ENCODE results near the gene FIBP.
"Not testable (repeated sequence)": the region's sequence is repeated elsewhere in the genome, so short reads cannot be mapped to it uniquely, and the experiment has no call there.

Gene FIBP

DNA sequence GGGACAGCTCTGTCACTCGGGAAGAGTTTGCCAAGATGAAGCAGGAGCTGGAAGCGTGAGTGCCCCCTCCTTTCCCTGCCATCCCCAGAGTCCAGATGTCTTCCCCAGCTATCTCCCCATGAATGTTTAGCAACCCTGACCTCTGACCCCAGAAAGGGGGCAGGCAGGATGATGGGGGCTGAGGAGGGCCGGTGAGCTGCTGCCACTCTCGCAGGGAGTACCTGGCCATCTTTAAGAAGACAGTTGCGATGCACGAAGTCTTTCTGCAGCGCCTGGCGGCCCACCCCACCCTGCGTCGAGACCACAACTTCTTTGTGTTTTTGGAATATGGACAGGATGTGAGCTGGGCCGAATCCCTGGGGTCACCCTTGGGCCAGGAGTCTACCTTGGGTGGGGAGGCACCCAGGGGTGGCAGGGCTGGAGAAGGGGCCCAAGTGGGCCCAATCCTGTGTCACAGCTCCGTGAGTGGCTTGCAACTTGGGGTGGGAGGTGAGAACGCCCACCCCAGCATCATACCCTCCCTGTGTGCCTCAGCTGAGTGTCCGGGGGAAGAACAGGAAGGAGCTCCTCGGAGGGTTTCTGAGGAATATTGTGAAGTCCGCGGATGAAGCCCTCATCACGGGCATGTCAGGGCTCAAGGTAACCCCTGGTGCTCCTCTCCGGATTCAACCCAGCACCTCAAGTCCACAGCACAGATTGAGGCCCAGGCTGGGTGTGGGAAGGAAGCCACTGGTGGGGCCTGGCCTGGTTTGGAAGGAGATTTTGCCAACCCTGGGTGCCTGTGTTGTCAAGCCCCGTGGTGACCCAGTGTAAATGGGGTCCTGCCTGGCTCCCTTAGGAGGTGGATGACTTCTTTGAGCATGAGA is 37.8 kb downstream of the FIBP start:
- no peak for DNase-seq (ENCODE audit: low spot score)
- TF ChIP-seq, protein P1, sequence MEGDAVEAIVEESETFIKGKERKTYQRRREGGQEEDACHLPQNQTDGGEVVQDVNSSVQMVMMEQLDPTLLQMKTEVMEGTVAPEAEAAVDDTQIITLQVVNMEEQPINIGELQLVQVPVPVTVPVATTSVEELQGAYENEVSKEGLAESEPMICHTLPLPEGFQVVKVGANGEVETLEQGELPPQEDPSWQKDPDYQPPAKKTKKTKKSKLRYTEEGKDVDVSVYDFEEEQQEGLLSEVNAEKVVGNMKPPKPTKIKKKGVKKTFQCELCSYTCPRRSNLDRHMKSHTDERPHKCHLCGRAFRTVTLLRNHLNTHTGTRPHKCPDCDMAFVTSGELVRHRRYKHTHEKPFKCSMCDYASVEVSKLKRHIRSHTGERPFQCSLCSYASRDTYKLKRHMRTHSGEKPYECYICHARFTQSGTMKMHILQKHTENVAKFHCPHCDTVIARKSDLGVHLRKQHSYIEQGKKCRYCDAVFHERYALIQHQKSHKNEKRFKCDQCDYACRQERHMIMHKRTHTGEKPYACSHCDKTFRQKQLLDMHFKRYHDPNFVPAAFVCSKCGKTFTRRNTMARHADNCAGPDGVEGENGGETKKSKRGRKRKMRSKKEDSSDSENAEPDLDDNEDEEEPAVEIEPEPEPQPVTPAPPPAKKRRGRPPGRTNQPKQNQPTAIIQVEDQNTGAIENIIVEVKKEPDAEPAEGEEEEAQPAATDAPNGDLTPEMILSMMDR (IDR thresholded peaks at IDR 0.05; ENCODE audit: extremely low read depth, missing control alignments) = no peak

DNA sequence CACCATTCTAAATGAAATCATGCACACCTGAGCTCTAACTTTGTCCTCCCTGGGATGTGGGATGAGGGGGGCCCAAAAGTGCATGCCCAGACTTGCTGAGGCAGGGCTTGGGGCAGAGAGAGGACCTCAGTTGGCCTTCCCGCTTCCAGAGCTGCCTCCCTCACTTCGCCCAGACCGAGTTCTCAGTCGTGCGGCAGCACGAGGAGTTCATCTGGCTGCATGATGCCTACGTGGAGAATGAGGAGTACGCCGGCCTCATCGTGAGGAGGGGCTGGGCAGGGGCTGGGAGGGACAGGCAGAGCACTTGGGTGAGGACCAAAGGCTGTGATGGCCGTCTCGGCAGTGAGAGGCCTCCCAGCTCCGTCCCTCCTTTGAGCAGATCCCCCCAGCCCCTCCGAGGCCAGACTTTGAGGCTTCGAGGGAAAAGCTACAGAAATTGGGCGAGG is 38.5 kb downstream of the FIBP start:
- TF ChIP-seq, protein P1 (IDR thresholded peaks at IDR 0.05; ENCODE audit: extremely low read depth, missing control alignments) = no peak
- no peak for DNase-seq (ENCODE audit: low spot score)

DNA sequence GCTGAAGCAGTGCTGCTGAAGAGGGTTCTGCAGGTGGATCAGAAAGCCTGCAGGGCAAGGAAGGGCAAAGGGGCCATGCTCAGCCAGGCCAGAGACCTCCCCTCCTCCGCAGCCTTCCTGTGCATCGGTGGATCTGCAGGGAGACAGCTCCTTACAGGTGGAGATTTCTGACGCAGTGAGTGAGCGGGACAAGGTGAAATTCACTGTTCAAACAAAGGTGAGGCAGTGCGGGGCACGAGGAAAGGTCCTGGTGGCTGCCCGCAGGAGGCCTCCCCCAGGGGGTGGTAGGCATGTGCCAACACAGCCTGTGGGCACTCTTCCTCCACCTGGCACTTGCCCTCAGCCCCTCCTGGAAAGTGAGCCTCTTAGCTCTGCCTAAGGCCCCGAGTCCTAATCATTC is 38.9 kb downstream of the FIBP start:
- TF ChIP-seq, protein P1 (IDR thresholded peaks at IDR 0.05; ENCODE audit: extremely low read depth, missing control alignments) = no peak
- no peak for DNase-seq (ENCODE audit: low spot score)

DNA sequence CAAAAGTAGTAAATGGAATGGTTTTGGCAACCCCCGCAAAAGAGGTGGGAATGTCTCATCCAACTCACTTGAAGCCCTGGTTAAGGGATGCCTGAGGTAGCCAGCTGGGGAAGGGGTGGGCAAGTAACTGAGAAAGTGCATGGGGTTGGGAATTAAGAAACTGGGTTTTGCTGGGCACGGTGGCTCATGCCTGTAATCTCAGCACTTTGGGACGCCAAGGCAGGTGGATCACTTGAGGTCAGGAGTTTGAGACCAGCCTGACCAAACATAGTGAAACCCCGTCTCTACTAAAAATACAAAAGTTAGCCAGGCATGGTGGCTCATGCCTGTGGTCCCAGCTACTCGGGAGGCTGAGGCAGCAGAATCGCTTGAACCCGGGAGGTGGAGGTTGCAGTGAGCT is 39.6 kb downstream of the FIBP start:
- DNase-seq (ENCODE audit: low spot score) = not testable (repeated sequence)

DNA sequence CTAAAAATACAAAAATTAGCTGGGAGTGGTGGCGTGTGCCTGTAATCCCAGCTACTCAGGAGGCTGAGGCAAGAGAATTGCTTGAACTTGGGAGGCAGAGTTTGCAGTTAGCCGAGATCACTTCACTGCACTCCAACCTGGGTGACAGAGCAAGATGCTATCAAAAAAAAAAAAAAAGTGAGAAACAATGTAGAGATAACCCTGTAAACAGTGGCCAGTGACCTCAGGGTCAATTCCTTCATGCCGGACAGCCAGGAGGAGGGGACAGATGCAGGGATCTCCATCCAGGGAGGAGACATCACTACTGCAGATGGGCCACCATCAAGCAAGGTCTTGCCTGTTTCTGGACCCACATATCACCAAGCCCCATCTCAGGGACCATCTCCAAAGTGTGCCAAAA is 40.5 kb downstream of the FIBP start:
- DNase-seq (ENCODE audit: low spot score) = no peak
- TF ChIP-seq, protein P1 (IDR thresholded peaks at IDR 0.05; ENCODE audit: extremely low read depth, missing control alignments) = no peak

DNA sequence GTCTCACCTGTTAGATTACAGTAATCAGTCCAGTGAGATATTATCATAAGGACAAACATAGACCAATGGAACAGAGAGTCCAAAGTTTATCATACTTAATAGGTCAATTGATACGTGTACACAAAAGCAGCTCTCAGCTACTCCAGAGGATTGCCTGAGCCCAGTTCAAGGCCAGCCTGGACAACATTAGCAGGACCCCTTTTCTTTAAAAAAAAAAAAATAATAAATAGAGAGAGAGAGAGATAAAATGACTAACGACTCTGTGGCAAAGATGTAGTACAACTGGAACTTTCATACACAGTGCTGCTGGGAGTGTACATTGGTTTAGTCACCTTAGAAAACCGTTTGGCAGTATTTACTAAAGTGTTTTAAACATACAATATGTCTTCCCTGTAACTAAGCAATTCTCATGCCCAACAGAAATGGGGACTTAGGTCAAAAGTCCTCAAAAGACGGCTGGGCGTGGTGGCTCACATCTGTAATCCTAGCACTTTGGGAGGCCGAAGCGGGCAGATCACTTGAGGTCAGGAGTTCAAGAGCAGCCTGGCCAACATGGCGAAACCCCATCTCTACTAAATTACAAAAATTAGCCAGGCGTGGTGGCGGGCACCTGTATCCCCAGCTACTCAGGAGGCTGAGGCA is 43.9 kb downstream of the FIBP start:
- TF ChIP-seq, protein P1 (IDR thresholded peaks at IDR 0.05; ENCODE audit: extremely low read depth, missing control alignments) = no peak

DNA sequence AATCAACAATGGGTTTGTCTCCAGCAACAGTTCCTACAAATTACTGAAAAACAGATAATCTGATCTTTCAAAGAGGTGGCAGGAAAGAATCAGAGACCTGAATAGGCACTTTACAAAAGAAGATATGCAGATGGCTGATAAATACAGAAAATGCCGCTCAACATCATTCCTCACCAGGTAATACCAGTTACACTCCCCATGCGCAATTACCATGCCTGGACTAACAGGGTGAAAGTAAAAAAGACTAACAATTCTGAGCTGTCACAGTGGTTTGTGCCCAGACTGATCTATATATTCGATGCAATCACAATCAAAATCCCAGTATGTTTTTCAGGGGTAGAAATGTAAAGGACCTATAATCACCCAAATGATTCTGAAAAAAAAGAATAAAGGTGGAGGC is 44.5 kb downstream of the FIBP start:
- TF ChIP-seq, protein P1 (IDR thresholded peaks at IDR 0.05; ENCODE audit: extremely low read depth, missing control alignments) = no peak
- no peak for DNase-seq (ENCODE audit: low spot score)

More for the DNA sequence above, 43.9 kb downstream of the FIBP start:
- no peak for DNase-seq (ENCODE audit: low spot score)
